Vagina (tissue), 2 donors: ENCODE results near the gene ASRGL1. TPM values are rescaled to one million over a fixed set of nuclear protein-coding genes. Genes with fewer than 3 reads are reported as not detected.
"Not testable (repeated sequence)": the region's sequence is repeated elsewhere in the genome, so short reads cannot be mapped to it uniquely, and the experiment has no call there.

ENCODE experiments used
- DNase-seq, 2 donors: peaks; one replicate each; pipeline ENCODE4 v3.0.0-alpha.2; 2017; ENCODE audit errors: extremely low spot score in 2 of 2
- H3K27ac ChIP-seq: fragments of 200-600 bp; sonication (generic); one replicate; pipeline ENCODE4 v1.5.1; 2019
- H3K27me3 ChIP-seq: fragments of 200-600 bp; sonication (generic); one replicate; pipeline ENCODE4 v1.5.1; 2019
- H3K36me3 ChIP-seq, 2 donors: fragments of 200-600 bp; sonication (generic); one replicate each; pipeline ENCODE4 v1.5.1; 2017 to 2019
- H3K4me1 ChIP-seq: fragments of 200-600 bp; sonication (generic); one replicate; pipeline ENCODE4 v1.5.1; 2019
- H3K4me3 ChIP-seq, 2 donors: fragments of 200-600 bp; sonication (generic); 1 replicate in 1 of 2; 2 replicates in 1 of 2; pipeline ENCODE4 v1.5.1; 2016 to 2019
- H3K9me3 ChIP-seq: fragments of 200-600 bp; sonication (generic); one replicate; pipeline ENCODE4 v1.5.1; 2019
- CTCF ChIP-seq, 3 experiments: fragments of 450-650 bp in 2 of 3; fragments of 200-600 bp in 1 of 3; sonication (generic) in 1 of 3; IDR thresholded peaks; one replicate each; pipeline ENCODE4 v1.5.1; 2017 to 2019; ENCODE audit warnings: antibody characterized with exemption in 3 of 3, mild to moderate bottlenecking in 2 of 3, moderate library complexity in 2 of 3
- POLR2A ChIP-seq, 2 donors: fragments of 450-650 bp; IDR thresholded peaks; one replicate each; pipeline ENCODE4 v1.6.1; 2017; ENCODE audit warnings: antibody characterized with exemption in 2 of 2, mild to moderate bottlenecking in 2 of 2, moderate library complexity in 2 of 2
- POLR2AphosphoS5 ChIP-seq, 2 donors: sonication (generic); formaldehyde crosslinking; IDR thresholded peaks; one replicate each; pipeline ENCODE4 v1.9.0; 2017; ENCODE audit warnings: antibody characterized with exemption in 2 of 2, mild to moderate bottlenecking in 2 of 2, low read depth in 1 of 2; ENCODE audit not compliant: insufficient read depth in 1 of 2
- intact Hi-C: fragments of 100-400 bp; cut with DNase I; formaldehyde crosslinking; loops from one replicate; pipeline ENCODE4 v1.15.1; 2023
- total RNA-seq: library from RNA; depleted of rRNA; stranded (reverse); fragments of >200 nt; gene quantifications from one replicate; pipeline ENCODE4 v1.2.3, GENCODE V29; 2016

Gene ASRGL1
- total RNA-seq, 1 donor from 2014 or later, result 5.6 TPM

- H3K27me3 ChIP-seq, result no peaks in the 10 kb centered on the region
- no peak overlapping the region for H3K4me3 ChIP-seq
- no peak overlapping the region for H3K27ac ChIP-seq
- no peaks in the 10 kb centered on the region for H3K4me1 ChIP-seq
- intact Hi-C loops, result no loop called here
- H3K36me3 ChIP-seq, result no peaks in the 10 kb centered on the region
- H3K9me3 ChIP-seq, result no peaks in the 10 kb centered on the region
- no peak for TF ChIP-seq POLR2A (IDR thresholded peaks at IDR 0.05)
- TF ChIP-seq POLR2AphosphoS5 (IDR thresholded peaks at IDR 0.05; ENCODE audit: insufficient read depth in 1 of 2, low read depth in 1 of 2), result no peak
- no peak for TF ChIP-seq CTCF (IDR thresholded peaks at IDR 0.05)
- no peak for DNase-seq
These were observed 22.2 kb downstream of the ASRGL1 start for GRCh38 chr11:62359475-62359874.

- DNase-seq, result no peak
- Histone ChIP-seq H3K9me3 (no peaks in the 10 kb centered on the region), H3K4me1 (no peaks in the 10 kb centered on the region), H3K27me3 (no peaks in the 10 kb centered on the region), H3K4me3 (no peak overlapping the region), H3K36me3 (no peaks in the 10 kb centered on the region), H3K27ac (no peak overlapping the region)
- intact Hi-C loops, result no loop called here
- TF ChIP-seq POLR2A (IDR thresholded peaks at IDR 0.05), result no peak
- TF ChIP-seq POLR2AphosphoS5 (IDR thresholded peaks at IDR 0.05; ENCODE audit: insufficient read depth in 1 of 2, low read depth in 1 of 2), result no peak
- no peak for TF ChIP-seq CTCF (IDR thresholded peaks at IDR 0.05)
These were observed 23.4 kb downstream of the ASRGL1 start for GRCh38 chr11:62360685-62361084.

GRCh38 chr11:62368861-62369477 lies 31.7 kb downstream of the ASRGL1 start:
- intact Hi-C loops, H3K36me3 ChIP-seq, H3K27me3 ChIP-seq, H3K9me3 ChIP-seq, H3K4me1 ChIP-seq, DNase-seq, H3K4me3 ChIP-seq, H3K27ac ChIP-seq: not testable (repeated sequence)

GRCh38 chr11:62370743-62371440 lies 33.6 kb downstream of the ASRGL1 start:
- intact Hi-C loops, result no loop called here

GRCh38 chr11:62372871-62373270 lies 35.6 kb downstream of the ASRGL1 start:
- H3K36me3 ChIP-seq, result no peaks in the 10 kb centered on the region
- no peaks in the 10 kb centered on the region for H3K4me1 ChIP-seq
- no peak overlapping the region for H3K27ac ChIP-seq
- no peaks in the 10 kb centered on the region for H3K27me3 ChIP-seq
- H3K9me3 ChIP-seq, result no peaks in the 10 kb centered on the region
- intact Hi-C loops, result no loop called here
- H3K4me3 ChIP-seq, result no peak overlapping the region
- no peak for DNase-seq
- TF ChIP-seq POLR2AphosphoS5 (IDR thresholded peaks at IDR 0.05; ENCODE audit: insufficient read depth in 1 of 2, low read depth in 1 of 2), result no peak
- no peak for TF ChIP-seq CTCF (IDR thresholded peaks at IDR 0.05)
- TF ChIP-seq POLR2A (IDR thresholded peaks at IDR 0.05), result no peak

More at GRCh38 chr11:62370743-62371440, 33.6 kb downstream of the ASRGL1 start:
- DNase-seq, result no peak
- Histone ChIP-seq H3K27me3 (no peaks in the 10 kb centered on the region), H3K4me1 (no peaks in the 10 kb centered on the region), H3K4me3 (no peak overlapping the region), H3K27ac (no peak overlapping the region), H3K36me3 (no peaks in the 10 kb centered on the region), H3K9me3 (no peaks in the 10 kb centered on the region)
- TF ChIP-seq CTCF (IDR thresholded peaks at IDR 0.05) (no peak), POLR2AphosphoS5 (IDR thresholded peaks at IDR 0.05; ENCODE audit: insufficient read depth in 1 of 2, low read depth in 1 of 2) (no peak), POLR2A (IDR thresholded peaks at IDR 0.05) (no peak)
